Neural crest cell (in vitro differentiated cells): Measurements from ENCODE around the gene CLEC4G. TPM values are rescaled to one million over a fixed set of nuclear protein-coding genes. Genes with fewer than 3 reads are reported as not detected.

Source experiments
- DNase-seq: peaks from one replicate; pipeline ENCODE4 v3.0.0; 2021; ENCODE audit warnings: low read depth, mixed read lengths, low spot score
- H3K27ac Mint-ChIP-seq: one replicate; pipeline ENCODE4 v1.8.0; 2021; ENCODE audit warnings: mild to moderate bottlenecking, mixed read lengths; ENCODE audit not compliant: unreplicated experiment
- H3K27me3 Mint-ChIP-seq: 2 replicates; pipeline ENCODE4 v1.8.0; 2021; ENCODE audit warnings: low read depth, mild to moderate bottlenecking, mixed read lengths
- H3K36me3 Mint-ChIP-seq: 2 replicates; pipeline ENCODE4 v1.8.0; 2021; ENCODE audit warnings: low read depth, mild to moderate bottlenecking, mixed read lengths
- H3K4me1 Mint-ChIP-seq: 2 replicates; pipeline ENCODE4 v1.8.0; 2021; ENCODE audit warnings: mixed read lengths
- H3K4me3 Mint-ChIP-seq: one replicate; pipeline ENCODE4 v1.8.0; 2021; ENCODE audit warnings: mild to moderate bottlenecking, mixed read lengths
- H3K9me3 Mint-ChIP-seq: 2 replicates; pipeline ENCODE4 v1.8.0; 2021; ENCODE audit warnings: mixed read lengths
- total RNA-seq: library from RNA; stranded (reverse); gene quantifications from 2 replicates; pipeline ENCODE4 v1.2.1, GENCODE V29; 2021
- TF ChIP-seq, protein P1 (sequence below): fragments of 200-600 bp; sonication (generic); conservative IDR thresholded peaks from 2 replicates; pipeline ENCODE4 v1.5.0; 2021; ENCODE audit warnings: antibody characterized with exemption, mild to moderate bottlenecking

CLEC4G gene
- total RNA-seq, 1 donor from 2014 or later, result not detected

DNA sequence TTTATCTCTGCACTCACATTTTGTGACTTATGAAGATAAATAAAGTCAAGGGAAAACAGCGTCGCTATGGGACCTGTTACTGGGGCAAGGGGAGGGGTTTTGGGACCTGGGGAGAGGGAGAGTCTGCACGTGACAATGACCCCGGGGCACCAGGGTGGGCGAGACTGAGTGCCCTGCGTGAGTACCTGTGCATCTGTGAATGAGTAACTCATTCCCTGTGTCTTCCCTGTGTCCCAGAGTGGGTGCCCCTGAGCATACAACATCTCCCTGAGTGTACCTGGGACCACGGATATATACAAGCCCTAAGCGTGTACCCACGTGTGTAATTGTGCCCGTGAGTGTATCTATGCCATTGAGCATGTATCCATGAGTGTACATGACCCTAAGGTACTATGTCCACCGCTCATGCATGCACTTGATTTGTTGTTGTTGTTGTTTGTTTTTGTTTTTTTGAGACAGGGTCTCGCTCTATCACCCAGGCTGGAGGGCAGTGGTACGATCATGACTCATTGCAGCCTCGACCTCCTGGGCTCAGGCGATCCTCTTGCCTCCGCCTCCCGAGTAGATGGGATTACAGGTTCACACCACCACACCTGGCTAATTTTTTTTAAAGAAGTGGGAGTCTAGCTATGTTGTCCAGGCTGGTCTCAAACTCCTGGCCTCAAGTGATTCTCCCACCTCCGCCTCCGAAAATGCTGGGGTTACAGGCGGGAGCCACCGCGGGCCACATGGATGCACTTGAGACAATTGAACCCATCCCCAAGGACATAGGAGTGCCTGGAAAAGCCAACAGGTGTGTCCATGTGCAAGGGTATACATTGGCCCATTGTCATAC, 51.9 kb downstream of the CLEC4G start:
- TF ChIP-seq, protein P1, sequence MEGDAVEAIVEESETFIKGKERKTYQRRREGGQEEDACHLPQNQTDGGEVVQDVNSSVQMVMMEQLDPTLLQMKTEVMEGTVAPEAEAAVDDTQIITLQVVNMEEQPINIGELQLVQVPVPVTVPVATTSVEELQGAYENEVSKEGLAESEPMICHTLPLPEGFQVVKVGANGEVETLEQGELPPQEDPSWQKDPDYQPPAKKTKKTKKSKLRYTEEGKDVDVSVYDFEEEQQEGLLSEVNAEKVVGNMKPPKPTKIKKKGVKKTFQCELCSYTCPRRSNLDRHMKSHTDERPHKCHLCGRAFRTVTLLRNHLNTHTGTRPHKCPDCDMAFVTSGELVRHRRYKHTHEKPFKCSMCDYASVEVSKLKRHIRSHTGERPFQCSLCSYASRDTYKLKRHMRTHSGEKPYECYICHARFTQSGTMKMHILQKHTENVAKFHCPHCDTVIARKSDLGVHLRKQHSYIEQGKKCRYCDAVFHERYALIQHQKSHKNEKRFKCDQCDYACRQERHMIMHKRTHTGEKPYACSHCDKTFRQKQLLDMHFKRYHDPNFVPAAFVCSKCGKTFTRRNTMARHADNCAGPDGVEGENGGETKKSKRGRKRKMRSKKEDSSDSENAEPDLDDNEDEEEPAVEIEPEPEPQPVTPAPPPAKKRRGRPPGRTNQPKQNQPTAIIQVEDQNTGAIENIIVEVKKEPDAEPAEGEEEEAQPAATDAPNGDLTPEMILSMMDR, result no peak
- peak overlapping the region; percentile 90 for H3K4me3 Mint-ChIP-seq
- H3K27me3 Mint-ChIP-seq, result peaks cover 41% of the 10 kb centered on the region
- no peak for DNase-seq
- H3K9me3 Mint-ChIP-seq, result no peaks in the 10 kb centered on the region
- no peaks in the 10 kb centered on the region for H3K36me3 Mint-ChIP-seq
- no peak overlapping the region for H3K27ac Mint-ChIP-seq
- peaks cover 4% of the 10 kb centered on the region for H3K4me1 Mint-ChIP-seq

DNA sequence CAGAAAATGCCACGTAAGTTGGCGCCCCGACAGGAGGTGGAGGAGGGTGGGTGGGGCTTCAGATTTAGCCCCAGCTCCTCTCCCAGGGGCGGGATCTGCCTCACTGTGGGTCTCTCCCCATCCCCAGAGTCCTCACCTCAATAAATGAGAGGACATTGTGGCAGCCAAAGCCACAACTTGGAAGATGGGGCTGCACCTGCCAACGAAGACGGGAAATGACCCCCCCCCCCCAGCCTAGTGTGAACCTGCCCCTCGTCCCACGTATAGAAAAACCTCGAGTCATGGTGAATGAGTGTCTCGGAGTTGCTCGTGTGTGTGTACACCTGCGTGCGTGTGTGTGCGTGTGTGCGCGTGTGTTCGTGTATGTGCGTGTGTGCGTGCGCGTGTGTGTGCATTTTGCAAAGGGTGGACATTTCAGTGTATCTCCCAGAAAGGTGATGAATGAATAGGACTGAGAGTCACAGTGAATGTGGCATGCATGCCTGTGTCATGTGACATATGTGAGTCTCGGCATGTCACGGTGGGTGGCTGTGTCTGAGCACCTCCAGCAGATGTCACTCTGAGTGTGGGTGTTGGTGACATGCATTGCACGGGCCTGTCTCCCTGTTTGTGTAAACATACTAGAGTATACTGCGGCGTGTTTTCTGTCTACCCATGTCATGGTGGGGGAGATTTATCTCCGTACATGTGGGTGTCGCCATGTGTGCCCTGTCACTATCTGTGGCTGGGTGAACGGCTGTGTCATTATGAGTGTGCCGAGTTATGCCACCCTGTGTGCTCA, 52.7 kb downstream of the CLEC4G start:
- DNase-seq, result no peak
- TF ChIP-seq, protein P1, result no peak
- Mint-ChIP-seq H3K36me3 (no peaks in the 10 kb centered on the region), H3K4me1 (peaks cover 4% of the 10 kb centered on the region), H3K27me3 (peaks cover 48% of the 10 kb centered on the region), H3K4me3 (peak overlapping the region; percentile 90), H3K27ac (no peak overlapping the region), H3K9me3 (peaks cover 3% of the 10 kb centered on the region)

Other genes starting within 250 kb of the CLEC4G start
- gene PEX11G, start 243.1 kb downstream of the CLEC4G start, total RNA-seq, result 2.3 and 3.4 TPM in 2 replicates
- gene ZNF358, start 216.0 kb downstream of the CLEC4G start, total RNA-seq, result 75.6 and 76.2 TPM in 2 replicates
- 24.4 and 26.7 TPM in 2 replicates for gene MCOLN1, start 209.5 kb downstream of the CLEC4G start, total RNA-seq
- gene PNPLA6, start 196.4 kb downstream of the CLEC4G start, total RNA-seq, result 72.1 and 74.7 TPM in 2 replicates
- 10.3 and 13.7 TPM in 2 replicates for gene CAMSAP3, start 136.2 kb downstream of the CLEC4G start, total RNA-seq
- gene XAB2, start 102.6 kb downstream of the CLEC4G start, total RNA-seq, result 47.0 and 47.8 TPM in 2 replicates
- gene PET100, start 102.3 kb downstream of the CLEC4G start, total RNA-seq, result 141 and 165 TPM in 2 replicates
- not detected in 2 replicates for gene PCP2, start 98.4 kb downstream of the CLEC4G start, total RNA-seq
- 4.6 and 5.2 TPM in 2 replicates for gene STXBP2, start 95.0 kb downstream of the CLEC4G start, total RNA-seq
- gene RETN, start 63.1 kb downstream of the CLEC4G start, total RNA-seq, result not detected in 2 replicates
- gene MCEMP1, start 55.0 kb downstream of the CLEC4G start, total RNA-seq, result not detected in 2 replicates
- 83.8 and 87.2 TPM in 2 replicates for gene TRAPPC5, start 51.3 kb downstream of the CLEC4G start, total RNA-seq
- not detected in 2 replicates for gene FCER2, start 30.0 kb downstream of the CLEC4G start, total RNA-seq
- gene CD209, start 15.4 kb upstream of the CLEC4G start, total RNA-seq, result not detected in 2 replicates
- gene CLEC4M, start 31.1 kb upstream of the CLEC4G start, total RNA-seq, result not detected in 2 replicates
- 17.8 and 19.5 TPM in 2 replicates for gene EVI5L, start 98.1 kb upstream of the CLEC4G start, total RNA-seq
- 20.9 and 21.8 TPM in 2 replicates for gene PRR36, start 142.3 kb upstream of the CLEC4G start, total RNA-seq
- 0.51 and 1.0 TPM in 2 replicates for gene LRRC8E, start 156.4 kb upstream of the CLEC4G start, total RNA-seq
- gene MAP2K7, start 171.8 kb upstream of the CLEC4G start, total RNA-seq, result 48.1 and 50.7 TPM in 2 replicates
- 0.32 and 0.44 TPM in 2 replicates for gene TGFBR3L, start 182.7 kb upstream of the CLEC4G start, total RNA-seq
- 19.1 and 19.5 TPM in 2 replicates for gene SNAPC2, start 188.2 kb upstream of the CLEC4G start, total RNA-seq
- 129 and 130 TPM in 2 replicates for gene CTXN1, start 194.0 kb upstream of the CLEC4G start, total RNA-seq
- gene TIMM44, start 211.6 kb upstream of the CLEC4G start, total RNA-seq, result 95.9 and 97.6 TPM in 2 replicates